Retinal pigment epithelial cell (primary cell): ENCODE results near the gene MICU1.

Source experiments
- DNase-seq: peaks from one replicate; pipeline ENCODE4 v3.0.0-alpha.2; 2010; ENCODE audit warnings: low read depth
- H3K4me3 ChIP-seq: 2 replicates; pipeline ENCODE4 v1.5.1; 2011; ENCODE audit warnings: mild to moderate bottlenecking, low read length, control low read depth, moderate library complexity
- CTCF ChIP-seq: conservative IDR thresholded peaks from 2 replicates; pipeline ENCODE4 v1.5.1; 2011; ENCODE audit warnings: low read depth, low read length, control low read depth, inconsistent platforms

Gene MICU1

GRCh38 chr10:72587568-72587967 is 38.3 kb downstream of the MICU1 start:
- H3K4me3 ChIP-seq, result no peak overlapping the region
- no peak for TF ChIP-seq CTCF
- DNase-seq, result no peak

GRCh38 chr10:72574636-72575035 is 51.2 kb downstream of the MICU1 start:
- TF ChIP-seq CTCF, result no peak
- DNase-seq, result no peak
- H3K4me3 ChIP-seq, result no peak overlapping the region

GRCh38 chr10:72573079-72573478 is 52.8 kb downstream of the MICU1 start:
- no peak for TF ChIP-seq CTCF
- no peak for DNase-seq
- H3K4me3 ChIP-seq, result no peak overlapping the region

GRCh38 chr10:72567889-72568640 is 57.8 kb downstream of the MICU1 start:
- no peak overlapping the region for H3K4me3 ChIP-seq
- DNase-seq, result no peak
- TF ChIP-seq CTCF, result peak; percentile 58

GRCh38 chr10:72567421-72567820 is 58.5 kb downstream of the MICU1 start:
- H3K4me3 ChIP-seq, result no peak overlapping the region
- DNase-seq, result peak; percentile 31
- no peak for TF ChIP-seq CTCF

- no peak overlapping the region for H3K4me3 ChIP-seq
- TF ChIP-seq CTCF, result no peak
- DNase-seq, result no peak
Measured at GRCh38 chr10:72564596-72564995, 61.3 kb downstream of the MICU1 start.

- no peak for DNase-seq
- TF ChIP-seq CTCF, result no peak
- H3K4me3 ChIP-seq, result no peak overlapping the region
Measured at GRCh38 chr10:72563327-72563932, 62.4 kb downstream of the MICU1 start.
